H1 (cell line): ENCODE measurements around the gene TPO. TPM values are rescaled to one million over a fixed set of nuclear protein-coding genes. Genes with fewer than 3 reads are reported as not detected.

ENCODE experiments used
- BRCA1 ChIP-seq: IDR thresholded peaks from 2 replicates; pipeline ENCODE4 v1.6.1; 2012; ENCODE audit warnings: low read depth, low read length, improper control_type of control experiment
- CBX5 ChIP-seq: fragments of 300-800, 300-1000 bp; sonication (generic); IDR thresholded peaks from 2 replicates; pipeline ENCODE4 v1.7.1; 2016; ENCODE audit warnings: antibody characterized with exemption, low read length, low read depth
- MAFK ChIP-seq: IDR thresholded peaks from 2 replicates; pipeline ENCODE4 v1.6.1; 2012; ENCODE audit warnings: low read depth, mild to moderate bottlenecking, improper control_type of control experiment, low read length
- TAF7 ChIP-seq: optimal IDR thresholded peaks from 2 replicates; pipeline ENCODE3; 2011; ENCODE audit warnings: low read depth, mild to moderate bottlenecking, inconsistent platforms, low read length, moderate library complexity, borderline replicate concordance
- polyA plus RNA-seq, 7 experiments: library from polyadenylated mRNA; depleted of rRNA in 3 of 7; stranded (reverse) in 5 of 7; unstranded in 2 of 7; fragments of >200 nt in 5 of 7; fragments of 200-250 nt in 2 of 7; gene quantifications; 1 replicate in 5 of 7; 2 replicates in 1 of 7; 4 replicates in 1 of 7; pipeline versions ENCODE4 v1.2.1 to v1.2.3, GENCODE V29; 2011 to 2013; ENCODE audit warnings: missing spikeins in 2 of 7, mixed read lengths in 2 of 7
- total RNA-seq: library from RNA; stranded (reverse); fragmentation: NEBNext Ultra II Directional; extraction: Animal tissue kit (Norgen Biotek cat#: 25700); gene quantifications from 2 replicates; pipeline ENCODE4 v1.2.1, GENCODE V29; 2021
- TF ChIP-seq, protein P1 (sequence below): IDR thresholded peaks from 2 replicates; pipeline ENCODE4 v1.6.1; 2012; ENCODE audit warnings: inconsistent platforms
- TF ChIP-seq, protein P2 (sequence below): IDR thresholded peaks from 2 replicates; pipeline ENCODE4 v1.6.1; 2012; ENCODE audit warnings: low read length, inconsistent platforms

Gene TPO
- total and polyA plus RNA-seq, 2 of the 8 experiments (the other 6 are each of a cell fraction or from before 2014, with no cell fraction given): not detected

DNA sequence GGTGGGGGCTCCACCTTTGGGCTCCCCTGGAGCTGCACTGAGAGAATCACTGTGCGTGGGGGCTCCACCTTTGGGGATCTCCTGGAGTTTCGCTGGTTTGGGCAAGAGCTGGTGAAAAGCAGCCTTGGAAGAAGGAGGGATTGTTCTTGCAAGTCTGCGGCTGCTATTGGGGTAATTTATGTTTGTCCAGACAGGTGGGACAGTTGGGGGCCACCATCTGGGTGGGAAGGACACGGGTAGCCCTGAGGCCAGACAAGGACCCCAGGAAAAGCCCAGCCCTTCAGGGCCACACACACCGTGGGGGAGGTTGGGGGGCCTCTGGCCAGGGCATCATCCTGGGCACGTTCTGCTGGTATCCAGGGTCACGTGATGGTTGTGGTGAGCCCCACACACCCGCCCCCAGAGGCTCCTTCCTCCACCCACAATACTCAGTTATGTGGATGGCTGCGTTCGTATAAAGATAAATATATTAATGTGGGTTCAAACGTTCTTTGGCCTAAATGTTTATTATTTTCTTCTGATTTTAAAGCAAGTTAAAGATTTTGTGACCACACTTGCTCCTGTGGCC lies 47.7 kb downstream of the TPO start (continued):
- no peak for TF ChIP-seq CBX5
- TF ChIP-seq TAF7: no peak
- TF ChIP-seq, protein P1, sequence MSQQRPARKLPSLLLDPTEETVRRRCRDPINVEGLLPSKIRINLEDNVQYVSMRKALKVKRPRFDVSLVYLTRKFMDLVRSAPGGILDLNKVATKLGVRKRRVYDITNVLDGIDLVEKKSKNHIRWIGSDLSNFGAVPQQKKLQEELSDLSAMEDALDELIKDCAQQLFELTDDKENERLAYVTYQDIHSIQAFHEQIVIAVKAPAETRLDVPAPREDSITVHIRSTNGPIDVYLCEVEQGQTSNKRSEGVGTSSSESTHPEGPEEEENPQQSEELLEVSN: no peak
- no peak for TF ChIP-seq MAFK
- TF ChIP-seq BRCA1: no peak
- TF ChIP-seq, protein P2, sequence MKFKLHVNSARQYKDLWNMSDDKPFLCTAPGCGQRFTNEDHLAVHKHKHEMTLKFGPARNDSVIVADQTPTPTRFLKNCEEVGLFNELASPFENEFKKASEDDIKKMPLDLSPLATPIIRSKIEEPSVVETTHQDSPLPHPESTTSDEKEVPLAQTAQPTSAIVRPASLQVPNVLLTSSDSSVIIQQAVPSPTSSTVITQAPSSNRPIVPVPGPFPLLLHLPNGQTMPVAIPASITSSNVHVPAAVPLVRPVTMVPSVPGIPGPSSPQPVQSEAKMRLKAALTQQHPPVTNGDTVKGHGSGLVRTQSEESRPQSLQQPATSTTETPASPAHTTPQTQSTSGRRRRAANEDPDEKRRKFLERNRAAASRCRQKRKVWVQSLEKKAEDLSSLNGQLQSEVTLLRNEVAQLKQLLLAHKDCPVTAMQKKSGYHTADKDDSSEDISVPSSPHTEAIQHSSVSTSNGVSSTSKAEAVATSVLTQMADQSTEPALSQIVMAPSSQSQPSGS: no peak
